ENCODE data around the gene CKM. TPM values are rescaled to one million over a fixed set of nuclear protein-coding genes. Genes with fewer than 3 reads are reported as not detected.

Gene CKM
- total RNA-seq, 1 donor from 2014 or later: 0.42 TPM

DNA sequence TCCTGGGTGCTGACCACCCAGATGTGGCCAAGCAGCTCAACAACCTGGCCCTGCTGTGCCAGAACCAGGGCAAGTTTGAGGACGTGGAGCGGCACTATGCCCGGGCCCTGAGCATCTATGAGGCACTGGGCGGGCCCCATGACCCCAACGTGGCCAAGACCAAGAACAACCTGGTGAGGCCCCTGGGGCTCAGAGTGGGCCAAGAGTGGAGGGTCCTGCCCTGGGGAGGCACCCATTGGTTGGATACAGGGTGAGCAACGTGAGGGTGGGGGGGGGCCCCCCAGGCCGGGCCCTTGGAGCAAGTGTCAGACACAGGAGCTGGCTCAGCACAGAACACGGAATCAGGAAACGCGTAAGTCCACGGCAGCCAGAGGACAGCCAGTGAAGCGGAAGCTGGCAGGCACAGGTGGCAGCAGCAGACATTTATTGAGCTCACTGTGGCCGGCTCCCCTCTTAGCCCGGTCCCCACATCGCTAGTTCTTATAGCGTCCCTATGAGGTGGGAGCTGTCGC is 26.8 kb upstream of the CKM start:
- Mint-ChIP-seq H3K27ac (ENCODE audit: unreplicated experiment) (no peak overlapping the region), H3K4me1 (ENCODE audit: low read depth, unreplicated experiment) (no peaks in the 10 kb centered on the region), H3K9me3 (ENCODE audit: unreplicated experiment) (peaks cover 6% of the 10 kb centered on the region), H3K27me3 (ENCODE audit: unreplicated experiment) (peaks cover 8% of the 10 kb centered on the region), H3K4me3 (ENCODE audit: unreplicated experiment) (no peak overlapping the region), H3K36me3 (ENCODE audit: unreplicated experiment) (peaks cover 5% of the 10 kb centered on the region)
- no peak for TF ChIP-seq CTCF (IDR thresholded peaks at IDR 0.05; ENCODE audit: partially characterized antibody, unreplicated experiment)
- no peak for DNase-seq

DNA sequence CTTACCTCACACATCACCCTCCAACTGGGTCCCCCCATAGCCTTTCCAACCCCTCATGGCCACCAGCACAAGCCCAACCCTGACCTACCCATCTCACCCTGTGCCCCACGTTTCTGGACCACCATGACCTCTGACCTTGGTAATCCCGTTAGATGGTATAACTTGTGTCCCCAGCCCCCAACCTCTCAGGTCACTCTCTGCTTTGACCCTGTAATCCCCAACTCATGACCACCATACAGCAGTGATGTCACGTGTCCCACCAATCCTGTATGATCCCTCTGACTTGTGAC is 26.4 kb upstream of the CKM start:
- Mint-ChIP-seq H3K9me3 (ENCODE audit: unreplicated experiment) (peaks cover 8% of the 10 kb centered on the region), H3K27ac (ENCODE audit: unreplicated experiment) (no peak overlapping the region), H3K27me3 (ENCODE audit: unreplicated experiment) (peaks cover 10% of the 10 kb centered on the region), H3K4me3 (ENCODE audit: unreplicated experiment) (no peak overlapping the region), H3K4me1 (ENCODE audit: low read depth, unreplicated experiment) (no peaks in the 10 kb centered on the region), H3K36me3 (ENCODE audit: unreplicated experiment) (peaks cover 5% of the 10 kb centered on the region)
- no peak for DNase-seq
- TF ChIP-seq CTCF (IDR thresholded peaks at IDR 0.05; ENCODE audit: partially characterized antibody, unreplicated experiment): no peak

- no peak for DNase-seq
- Mint-ChIP-seq H3K36me3 (ENCODE audit: unreplicated experiment) (peaks cover 4% of the 10 kb centered on the region), H3K27ac (ENCODE audit: unreplicated experiment) (no peak overlapping the region), H3K4me3 (ENCODE audit: unreplicated experiment) (no peak overlapping the region), H3K27me3 (ENCODE audit: unreplicated experiment) (peaks cover 10% of the 10 kb centered on the region), H3K4me1 (ENCODE audit: low read depth, unreplicated experiment) (no peaks in the 10 kb centered on the region), H3K9me3 (ENCODE audit: unreplicated experiment) (peaks cover 8% of the 10 kb centered on the region)
- TF ChIP-seq CTCF (IDR thresholded peaks at IDR 0.05; ENCODE audit: partially characterized antibody, unreplicated experiment): no peak
Observed at GRCh38 chr19:45348367-45349125, 25.9 kb upstream of the CKM start.

DNA sequence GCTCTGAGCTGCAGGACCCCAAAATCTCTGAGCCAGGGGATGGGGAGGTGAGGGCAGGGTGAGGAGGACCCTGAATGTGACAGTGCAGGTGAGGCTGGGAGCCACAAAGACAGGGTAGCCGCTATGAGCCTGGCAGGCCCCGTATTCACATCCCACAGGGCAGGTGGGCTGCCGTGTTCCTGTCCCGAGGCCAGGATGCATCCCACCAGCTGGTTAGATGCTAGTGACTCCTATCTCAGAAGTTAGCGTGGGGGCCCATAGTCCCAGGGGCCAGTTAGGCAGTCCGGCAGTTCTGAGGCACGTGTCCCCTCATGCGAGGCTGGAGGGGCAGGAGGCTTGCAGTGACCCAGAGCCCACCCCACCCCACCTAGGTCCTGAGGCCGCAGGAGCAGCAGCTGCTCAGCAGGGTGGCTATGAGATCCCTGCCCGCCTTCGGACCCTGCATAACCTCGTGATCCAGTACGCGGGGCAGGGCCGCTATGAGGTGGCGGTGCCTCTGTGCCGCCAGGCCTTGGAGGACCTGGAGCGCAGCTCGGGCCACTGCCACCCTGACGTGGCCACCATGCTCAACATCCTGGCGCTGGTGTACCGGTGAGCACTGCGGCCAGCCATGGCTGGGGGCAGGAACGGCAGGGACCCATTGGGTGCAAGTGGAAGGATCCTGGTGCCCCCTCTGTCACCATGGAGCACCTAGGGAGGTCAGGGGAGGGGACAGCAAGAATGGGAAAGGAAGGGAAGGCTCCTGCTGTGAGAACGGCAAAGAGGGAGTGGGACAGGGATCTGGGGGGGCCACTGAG is 25.1 kb upstream of the CKM start:
- TF ChIP-seq CTCF (IDR thresholded peaks at IDR 0.05; ENCODE audit: partially characterized antibody, unreplicated experiment): no peak
- DNase-seq: no peak
- Mint-ChIP-seq H3K36me3 (ENCODE audit: unreplicated experiment) (no peaks in the 10 kb centered on the region), H3K27me3 (ENCODE audit: unreplicated experiment) (peaks cover 10% of the 10 kb centered on the region), H3K9me3 (ENCODE audit: unreplicated experiment) (peaks cover 8% of the 10 kb centered on the region), H3K27ac (ENCODE audit: unreplicated experiment) (no peak overlapping the region), H3K4me1 (ENCODE audit: low read depth, unreplicated experiment) (no peaks in the 10 kb centered on the region), H3K4me3 (ENCODE audit: unreplicated experiment) (no peak overlapping the region)

- DNase-seq: no peak
- Mint-ChIP-seq H3K9me3 (ENCODE audit: unreplicated experiment) (peaks cover 8% of the 10 kb centered on the region), H3K27me3 (ENCODE audit: unreplicated experiment) (peaks cover 7% of the 10 kb centered on the region), H3K4me3 (ENCODE audit: unreplicated experiment) (no peak overlapping the region), H3K4me1 (ENCODE audit: low read depth, unreplicated experiment) (no peaks in the 10 kb centered on the region), H3K27ac (ENCODE audit: unreplicated experiment) (no peak overlapping the region), H3K36me3 (ENCODE audit: unreplicated experiment) (no peaks in the 10 kb centered on the region)
- TF ChIP-seq CTCF (IDR thresholded peaks at IDR 0.05; ENCODE audit: partially characterized antibody, unreplicated experiment): no peak
Observed at GRCh38 chr19:45346449-45346848, 23.8 kb upstream of the CKM start.
